DOHH2 (cell line): ENCODE data around the gene LMBR1L.

Experiments
- CTCF ChIP-seq: fragments of 200-600 bp; sonication (generic); IDR thresholded peaks from one replicate; pipeline ENCODE4 v1.5.1; 2014; ENCODE audit warnings: antibody characterized with exemption, mild to moderate bottlenecking, low read depth, low read length; ENCODE audit not compliant: poor library complexity, severe bottlenecking
- EZH2phosphoT487 ChIP-seq: fragments of 200-600 bp; sonication (generic); IDR thresholded peaks from 2 replicates; pipeline ENCODE4 v1.6.1; 2017; ENCODE audit warnings: borderline replicate concordance, mild to moderate bottlenecking, antibody characterized with exemption, low read length, moderate library complexity, mixed read lengths

- TF ChIP-seq CTCF (no peak), EZH2phosphoT487 (no peak)
These were observed 1.7 kb downstream of the LMBR1L start for GRCh38 chr12:49108958-49109404.
